ENCODE measurements around the gene BGN. TPM values are rescaled to one million over a fixed set of nuclear protein-coding genes. Genes with fewer than 3 reads are reported as not detected.

Gene BGN
- total RNA-seq, 1 experiment from 2014 or later = 1.2 TPM

DNA sequence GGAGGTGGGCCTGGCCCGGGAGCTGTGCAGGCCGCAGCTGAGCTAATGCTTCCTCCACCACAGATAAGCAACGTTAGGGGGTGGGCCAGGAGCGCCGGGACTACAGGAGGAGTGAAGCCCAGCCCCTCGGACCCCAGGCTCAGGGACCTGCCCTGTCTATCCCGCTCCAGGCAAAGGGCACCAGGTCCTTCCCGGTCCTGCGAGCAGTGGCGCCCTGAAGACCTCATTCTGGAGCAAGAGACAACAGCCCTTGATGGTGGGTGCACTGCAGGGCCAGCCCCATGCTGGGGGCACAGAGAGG, 48.2 kb upstream of the BGN start:
- peaks cover 49 to 66% of the 10 kb centered on the region in 2 experiments for H3K9me3 Mint-ChIP-seq

More for the DNA sequence above, 48.2 kb upstream of the BGN start:
- DNase-seq = no peak
- Histone ChIP-seq H3K23me2 (ENCODE audit: insufficient read length, low read depth, low read length, poor library complexity, severe bottlenecking) (no peaks in the 10 kb centered on the region), H3K23ac (ENCODE audit: insufficient read length, low read depth, low read length) (no peak overlapping the region), H2BK120ac (ENCODE audit: low read depth, low read length, poor library complexity, severe bottlenecking) (no peak overlapping the region), H2BK20ac (ENCODE audit: low read depth, low read length, poor library complexity, severe bottlenecking) (no peak overlapping the region), H3K4me1 (ENCODE audit: insufficient read depth, low read length) (no peaks in the 10 kb centered on the region), H2AK5ac (ENCODE audit: insufficient read length, low read length) (no peak overlapping the region), H3K4ac (ENCODE audit: low read depth, low read length) (no peak overlapping the region), H3K4me2 (ENCODE audit: insufficient read depth, insufficient read length, low read length) (no peak overlapping the region), H3K14ac (ENCODE audit: insufficient read depth, low read length) (no peak overlapping the region), H4K8ac (replicated peaks; ENCODE audit: insufficient read length, low read depth, low read length) (no peak overlapping the region), H2BK5ac (ENCODE audit: insufficient read length, low read length) (no peak overlapping the region), H2BK15ac (ENCODE audit: low read depth, low read length) (no peak overlapping the region), H3K18ac (ENCODE audit: insufficient read length, low read depth, low read length) (no peak overlapping the region), H2BK12ac (ENCODE audit: insufficient read length, low read depth, low read length) (no peak overlapping the region), H4K20me1 (ENCODE audit: control insufficient read depth, insufficient read depth, insufficient read length) (no peaks in the 10 kb centered on the region), H3K27me3 (ENCODE audit: insufficient read depth, low read length) (no peaks in the 10 kb centered on the region), H4K5ac (ENCODE audit: insufficient read length, low read depth, low read length) (no peak overlapping the region), H3K56ac (ENCODE audit: insufficient read length, low read depth, low read length) (no peak overlapping the region), H2AFZ (ENCODE audit: low read length) (no peak overlapping the region), H3K79me1 (ENCODE audit: insufficient read depth, low read depth, low read length, poor library complexity, severe bottlenecking) (no peaks in the 10 kb centered on the region), H4K91ac (ENCODE audit: insufficient read length, low read depth, low read length) (no peak overlapping the region), H3K9ac (ENCODE audit: extremely low read depth, insufficient read length, low read length) (no peak overlapping the region), H3K27ac (ENCODE audit: insufficient read length, low read depth, low read length) (no peak overlapping the region), H3K79me2 (ENCODE audit: insufficient read depth, low read length) (no peaks in the 10 kb centered on the region), H3T11ph (ENCODE audit: low read length) (no peak overlapping the region), H3K9me3 (ENCODE audit: control insufficient read depth, low read depth, low read length) (peaks cover 20% of the 10 kb centered on the region)
- H3K4me3 Mint-ChIP-seq = no peak overlapping the region
- H3K27ac Mint-ChIP-seq = no peak overlapping the region
- peaks cover 10 to 16% (median 15%) of the 10 kb centered on the region in 3 experiments; a peak in 5 of 7 replicates for H3K36me3 Mint-ChIP-seq (ENCODE audit: insufficient read depth in 1 of 3, low read depth in 3 of 3)
- TF ChIP-seq, protein P1, sequence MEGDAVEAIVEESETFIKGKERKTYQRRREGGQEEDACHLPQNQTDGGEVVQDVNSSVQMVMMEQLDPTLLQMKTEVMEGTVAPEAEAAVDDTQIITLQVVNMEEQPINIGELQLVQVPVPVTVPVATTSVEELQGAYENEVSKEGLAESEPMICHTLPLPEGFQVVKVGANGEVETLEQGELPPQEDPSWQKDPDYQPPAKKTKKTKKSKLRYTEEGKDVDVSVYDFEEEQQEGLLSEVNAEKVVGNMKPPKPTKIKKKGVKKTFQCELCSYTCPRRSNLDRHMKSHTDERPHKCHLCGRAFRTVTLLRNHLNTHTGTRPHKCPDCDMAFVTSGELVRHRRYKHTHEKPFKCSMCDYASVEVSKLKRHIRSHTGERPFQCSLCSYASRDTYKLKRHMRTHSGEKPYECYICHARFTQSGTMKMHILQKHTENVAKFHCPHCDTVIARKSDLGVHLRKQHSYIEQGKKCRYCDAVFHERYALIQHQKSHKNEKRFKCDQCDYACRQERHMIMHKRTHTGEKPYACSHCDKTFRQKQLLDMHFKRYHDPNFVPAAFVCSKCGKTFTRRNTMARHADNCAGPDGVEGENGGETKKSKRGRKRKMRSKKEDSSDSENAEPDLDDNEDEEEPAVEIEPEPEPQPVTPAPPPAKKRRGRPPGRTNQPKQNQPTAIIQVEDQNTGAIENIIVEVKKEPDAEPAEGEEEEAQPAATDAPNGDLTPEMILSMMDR (conservative IDR thresholded peaks at IDR 0.05) = no peak
- peaks cover 1% of the 10 kb centered on the region; the same call in 1 of the 2 replicates for H3K27me3 Mint-ChIP-seq (ENCODE audit: low read depth)
- no peaks in the 10 kb centered on the region for H3K4me1 Mint-ChIP-seq
- no CpG with 5 or more reads among the region's 10 CpGs for WGBS (ENCODE audit: extremely low coverage, insufficient read length, low lambda C conversion rate)
